ENCODE data around the gene THOC1.

Gene THOC1

DNA sequence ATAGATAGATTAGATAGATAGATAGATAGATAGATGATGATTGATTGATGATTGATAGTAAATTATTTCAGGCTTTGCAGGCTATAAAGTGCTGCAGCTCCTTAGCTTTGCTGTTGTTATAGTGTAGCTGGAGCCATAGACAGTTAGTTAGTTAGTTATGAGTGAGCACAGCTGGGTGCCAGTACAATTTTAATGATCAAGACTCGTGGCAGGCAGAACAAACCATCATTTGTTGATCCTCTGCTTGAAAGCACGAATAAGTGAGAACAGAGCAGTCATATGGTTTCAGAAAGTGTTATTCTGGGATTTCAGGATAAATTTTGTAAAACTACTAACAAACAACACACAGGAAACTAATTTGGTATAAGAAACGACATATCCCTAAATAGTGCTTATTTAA, 53.9 kb downstream of the THOC1 start:
- H3K4me1 ChIP-seq (ENCODE audit: insufficient read depth, poor library complexity, severe bottlenecking): no peaks in the 10 kb centered on the region
- no peak for DNase-seq (ENCODE audit: low spot score)
- no peak overlapping the region for H3K27ac ChIP-seq (ENCODE audit: poor library complexity, severe bottlenecking)
- no peak overlapping the region for H3K4me3 ChIP-seq (ENCODE audit: severe bottlenecking)
- H3K36me3 ChIP-seq (ENCODE audit: low read depth): peaks cover 97% of the 10 kb centered on the region
- ATAC-seq (ENCODE audit: low read depth): no peak
- no peaks in the 10 kb centered on the region for H3K9me3 ChIP-seq (ENCODE audit: severe bottlenecking)
- TF ChIP-seq, protein P1, sequence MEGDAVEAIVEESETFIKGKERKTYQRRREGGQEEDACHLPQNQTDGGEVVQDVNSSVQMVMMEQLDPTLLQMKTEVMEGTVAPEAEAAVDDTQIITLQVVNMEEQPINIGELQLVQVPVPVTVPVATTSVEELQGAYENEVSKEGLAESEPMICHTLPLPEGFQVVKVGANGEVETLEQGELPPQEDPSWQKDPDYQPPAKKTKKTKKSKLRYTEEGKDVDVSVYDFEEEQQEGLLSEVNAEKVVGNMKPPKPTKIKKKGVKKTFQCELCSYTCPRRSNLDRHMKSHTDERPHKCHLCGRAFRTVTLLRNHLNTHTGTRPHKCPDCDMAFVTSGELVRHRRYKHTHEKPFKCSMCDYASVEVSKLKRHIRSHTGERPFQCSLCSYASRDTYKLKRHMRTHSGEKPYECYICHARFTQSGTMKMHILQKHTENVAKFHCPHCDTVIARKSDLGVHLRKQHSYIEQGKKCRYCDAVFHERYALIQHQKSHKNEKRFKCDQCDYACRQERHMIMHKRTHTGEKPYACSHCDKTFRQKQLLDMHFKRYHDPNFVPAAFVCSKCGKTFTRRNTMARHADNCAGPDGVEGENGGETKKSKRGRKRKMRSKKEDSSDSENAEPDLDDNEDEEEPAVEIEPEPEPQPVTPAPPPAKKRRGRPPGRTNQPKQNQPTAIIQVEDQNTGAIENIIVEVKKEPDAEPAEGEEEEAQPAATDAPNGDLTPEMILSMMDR (IDR thresholded peaks at IDR 0.05; ENCODE audit: poor library complexity, severe bottlenecking): no peak
- no peaks in the 10 kb centered on the region for H3K27me3 ChIP-seq (ENCODE audit: insufficient read depth, poor library complexity, severe bottlenecking)

DNA sequence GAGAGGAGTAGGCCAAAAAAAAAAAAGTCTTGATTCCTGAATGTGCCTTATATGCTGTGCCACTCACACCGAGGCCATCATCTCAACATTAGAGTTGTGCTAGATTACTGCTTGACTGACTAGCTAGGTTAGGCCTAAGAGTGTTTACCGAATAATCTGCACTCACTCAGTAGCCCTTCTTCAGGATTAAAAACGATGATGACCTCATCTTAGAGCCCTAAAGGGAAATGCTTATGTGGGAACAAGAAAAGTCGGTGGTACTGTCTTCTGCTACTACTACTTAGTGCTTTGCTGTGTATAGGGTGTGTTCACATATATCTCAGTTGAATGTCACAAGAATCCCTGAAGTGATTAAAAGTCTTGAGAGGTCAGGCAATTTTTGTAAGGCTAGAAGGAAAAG, 54.3 kb downstream of the THOC1 start:
- H3K4me1 ChIP-seq (ENCODE audit: insufficient read depth, poor library complexity, severe bottlenecking): no peaks in the 10 kb centered on the region
- H3K9me3 ChIP-seq (ENCODE audit: severe bottlenecking): no peaks in the 10 kb centered on the region
- no peak overlapping the region for H3K27ac ChIP-seq (ENCODE audit: poor library complexity, severe bottlenecking)
- no peak for ATAC-seq (ENCODE audit: low read depth)
- H3K36me3 ChIP-seq (ENCODE audit: low read depth): peaks cover 100% of the 10 kb centered on the region
- H3K27me3 ChIP-seq (ENCODE audit: insufficient read depth, poor library complexity, severe bottlenecking): no peaks in the 10 kb centered on the region
- DNase-seq (ENCODE audit: low spot score): no peak
- TF ChIP-seq, protein P1 (IDR thresholded peaks at IDR 0.05; ENCODE audit: poor library complexity, severe bottlenecking): no peak
- no peak overlapping the region for H3K4me3 ChIP-seq (ENCODE audit: severe bottlenecking)

DNA sequence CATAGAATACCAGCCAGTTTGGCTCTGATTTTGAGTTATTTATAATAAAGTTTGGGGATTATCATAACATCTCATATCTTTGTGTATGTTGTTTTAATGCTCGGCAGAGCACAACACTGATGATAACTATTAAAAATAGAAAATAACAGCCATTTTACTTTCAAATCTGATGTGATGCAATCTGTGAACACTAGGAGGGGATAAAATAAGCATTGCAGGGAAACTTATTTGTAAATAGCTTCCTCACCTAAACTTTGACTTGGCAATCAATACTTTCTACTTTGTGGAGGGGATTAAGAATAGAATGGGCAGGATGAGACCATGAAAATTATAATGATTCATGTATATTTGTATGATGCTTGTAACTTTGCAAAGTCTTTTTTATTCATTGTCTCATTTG, 55.1 kb downstream of the THOC1 start:
- H3K9me3 ChIP-seq (ENCODE audit: severe bottlenecking): no peaks in the 10 kb centered on the region
- H3K36me3 ChIP-seq (ENCODE audit: low read depth): peaks cover 100% of the 10 kb centered on the region
- TF ChIP-seq, protein P1 (IDR thresholded peaks at IDR 0.05; ENCODE audit: poor library complexity, severe bottlenecking): no peak
- no peaks in the 10 kb centered on the region for H3K27me3 ChIP-seq (ENCODE audit: insufficient read depth, poor library complexity, severe bottlenecking)
- no peak for DNase-seq (ENCODE audit: low spot score)
- H3K4me3 ChIP-seq (ENCODE audit: severe bottlenecking): no peak overlapping the region
- no peaks in the 10 kb centered on the region for H3K4me1 ChIP-seq (ENCODE audit: insufficient read depth, poor library complexity, severe bottlenecking)
- ATAC-seq (ENCODE audit: low read depth): no peak
- H3K27ac ChIP-seq (ENCODE audit: poor library complexity, severe bottlenecking): no peak overlapping the region

DNA sequence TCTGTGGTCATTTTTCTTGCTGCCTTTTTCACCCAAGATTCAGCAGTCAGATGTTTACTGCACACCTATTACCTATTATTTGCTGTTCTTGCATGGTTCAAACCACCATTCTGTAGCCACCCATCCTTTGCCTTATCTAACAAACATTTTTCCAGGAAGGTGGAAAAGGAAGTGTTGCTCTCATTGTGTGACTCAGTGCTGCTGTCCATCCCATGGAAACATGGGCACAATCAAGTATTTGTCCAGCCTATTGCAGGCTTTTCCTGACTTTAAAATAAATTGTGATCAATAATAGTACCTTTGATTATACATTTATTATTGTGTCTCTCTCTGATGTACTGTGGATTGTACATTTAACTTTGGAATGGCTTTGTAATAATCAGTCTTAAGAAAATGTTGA, 56.3 kb downstream of the THOC1 start:
- H3K4me1 ChIP-seq (ENCODE audit: insufficient read depth, poor library complexity, severe bottlenecking): no peaks in the 10 kb centered on the region
- no peaks in the 10 kb centered on the region for H3K9me3 ChIP-seq (ENCODE audit: severe bottlenecking)
- TF ChIP-seq, protein P1 (IDR thresholded peaks at IDR 0.05; ENCODE audit: poor library complexity, severe bottlenecking): no peak
- H3K27me3 ChIP-seq (ENCODE audit: insufficient read depth, poor library complexity, severe bottlenecking): no peaks in the 10 kb centered on the region
- ATAC-seq (ENCODE audit: low read depth): no peak
- no peak for DNase-seq (ENCODE audit: low spot score)
- H3K27ac ChIP-seq (ENCODE audit: poor library complexity, severe bottlenecking): no peak overlapping the region
- H3K4me3 ChIP-seq (ENCODE audit: severe bottlenecking): no peak overlapping the region
- peaks cover 93% of the 10 kb centered on the region for H3K36me3 ChIP-seq (ENCODE audit: low read depth)

DNA sequence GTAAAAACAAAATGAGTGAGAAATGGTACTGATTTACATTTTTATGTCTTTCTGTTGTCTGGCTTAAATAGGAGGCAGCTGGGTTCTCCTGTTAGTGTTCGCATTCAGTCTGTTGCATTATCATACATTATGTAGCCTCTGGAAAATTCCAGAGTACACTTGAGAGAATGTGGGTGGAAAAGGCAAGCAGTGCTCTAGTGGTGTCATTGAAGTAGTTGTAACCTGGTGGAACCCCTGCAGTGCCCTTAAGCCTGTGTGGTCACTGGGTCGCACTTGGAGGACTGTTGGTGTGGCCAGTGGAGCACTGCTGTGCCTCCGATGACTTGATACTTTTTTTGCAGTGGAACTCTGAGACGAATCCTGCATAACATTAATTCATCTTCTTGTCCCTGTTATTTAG, 57.1 kb downstream of the THOC1 start:
- Histone ChIP-seq H3K36me3 (ENCODE audit: low read depth) (peaks cover 93% of the 10 kb centered on the region), H3K9me3 (ENCODE audit: severe bottlenecking) (no peaks in the 10 kb centered on the region), H3K4me3 (ENCODE audit: severe bottlenecking) (no peak overlapping the region), H3K27ac (ENCODE audit: poor library complexity, severe bottlenecking) (no peak overlapping the region), H3K27me3 (ENCODE audit: insufficient read depth, poor library complexity, severe bottlenecking) (no peaks in the 10 kb centered on the region), H3K4me1 (ENCODE audit: insufficient read depth, poor library complexity, severe bottlenecking) (no peaks in the 10 kb centered on the region)
- ATAC-seq (ENCODE audit: low read depth): no peak
- TF ChIP-seq, protein P1 (IDR thresholded peaks at IDR 0.05; ENCODE audit: poor library complexity, severe bottlenecking): no peak
- no peak for DNase-seq (ENCODE audit: low spot score)

Data from RWPE2 (cell line).